HepG2 (cell line): ENCODE measurements around the gene AGO4. TPM values are rescaled to one million over a fixed set of nuclear protein-coding genes. Genes with fewer than 3 reads are reported as not detected.

Experiments
- ATAC-seq: fragments of 200-7000 bp; cut with Tn5 transposase; 3 replicates; pipeline ENCODE4 v1.9.1; 2020; ENCODE audit warnings: mild to moderate bottlenecking, moderate library complexity
- BruUV-seq: library from RNA; stranded (reverse); fragments of 400-500 nt; replicated peaks from 2 replicates; lab custom pipeline; 2021; lab: Mats Ljungman, UMichigan
- CTCF ChIA-PET: fragments of 300-600 bp; formaldehyde crosslinking; extraction: SDS; loops from one replicate; lab custom pipeline; 2021; ENCODE audit warnings: low total read pairs, inconsistent platforms, low intra/inter-chr PET ratio; lab: Yijun Ruan, JAX
- POLR2A ChIA-PET: fragments of 350-600 bp; sonication (Branson Sonifier 250); formaldehyde crosslinking; loops from one replicate; lab custom pipeline; 2020; ENCODE audit warnings: antibody characterized with exemption, inconsistent platforms; lab: Yijun Ruan, JAX
- DNase-seq: peaks from one replicate; pipeline ENCODE4 v3.0.0-alpha.2; 2015; ENCODE audit warnings: low spot score
- FAIRE-seq: peaks from 3 replicates; lab custom pipeline; 2011; peaks lifted over from hg19 to GRCh38; lab: Jason Lieb, UNC
- H2AFZ ChIP-seq: one replicate; pipeline ENCODE4 v1.6.1; 2011; ENCODE audit warnings: low read length, inconsistent platforms
- H3K27ac ChIP-seq: fragments of 300-600 bp; 3 replicates; pipeline ENCODE4 v1.8.0; 2011; ENCODE audit warnings: mixed run types, mild to moderate bottlenecking, mixed read lengths, low read length, inconsistent platforms; ENCODE audit not compliant: insufficient read depth; ENCODE audit errors: extremely low read length
- H3K27me3 ChIP-seq, 2 experiments: fragments of 200-600 bp in 1 of 2; 2 replicates in 1 of 2; 3 replicates in 1 of 2; pipeline versions ENCODE4 v1.6.0 to v1.8.0; 2011; ENCODE audit warnings: low read length in 2 of 2, mild to moderate bottlenecking in 2 of 2, moderate library complexity in 2 of 2, inconsistent platforms in 1 of 2; ENCODE audit not compliant: insufficient read depth in 2 of 2, control insufficient read depth in 1 of 2
- H3K36me3 ChIP-seq, 2 experiments: fragments of 200-600 bp in 1 of 2; replicated peaks in 1 of 2; 2 replicates in 1 of 2; 3 replicates in 1 of 2; pipeline versions ENCODE4 v1.5.1 to v1.8.0; 2011; ENCODE audit warnings: low read length in 2 of 2, inconsistent platforms in 1 of 2; ENCODE audit not compliant: insufficient read depth in 2 of 2, control insufficient read depth in 1 of 2
- H3K4me1 ChIP-seq: 2 replicates; pipeline ENCODE4 v1.5.1; 2012; ENCODE audit warnings: low read length, inconsistent platforms; ENCODE audit not compliant: insufficient read depth
- H3K4me2 ChIP-seq: 2 replicates; pipeline ENCODE4 v1.6.0; 2011; ENCODE audit warnings: low read depth, low read length, inconsistent platforms
- H3K4me3 ChIP-seq, 3 experiments: fragments of 200-600 bp in 1 of 3; sonication (generic), shearing (Covaris generic) in 1 of 3; replicated peaks in 1 of 3; 2 replicates each; pipeline ENCODE4 v1.5.1; 2011 to 2016; ENCODE audit warnings: low read length in 3 of 3, inconsistent platforms in 2 of 3, low read depth in 2 of 3, mild to moderate bottlenecking in 2 of 3, control low read depth in 1 of 3, mixed read lengths in 1 of 3; ENCODE audit not compliant: insufficient read depth in 1 of 3
- H3K79me2 ChIP-seq: one replicate; pipeline ENCODE4 v1.6.1; 2011; ENCODE audit warnings: low read length, inconsistent platforms; ENCODE audit not compliant: insufficient read depth
- H3K9ac ChIP-seq: 2 replicates; pipeline ENCODE4 v1.6.0; 2011; ENCODE audit warnings: mild to moderate bottlenecking, low read depth, low read length, inconsistent platforms; ENCODE audit not compliant: insufficient read depth
- H3K9me3 ChIP-seq: 2 replicates; pipeline ENCODE4 v1.5.1; 2012; ENCODE audit warnings: mild to moderate bottlenecking, low read length
- H4K20me1 ChIP-seq: 2 replicates; pipeline ENCODE4 v1.6.0; 2011; ENCODE audit warnings: inconsistent platforms, mild to moderate bottlenecking, low read length, moderate library complexity; ENCODE audit not compliant: insufficient read depth
- DNMT3B ChIP-seq: conservative IDR thresholded peaks from 2 replicates; pipeline ENCODE4 v1.6.1; 2016; ENCODE audit warnings: missing biosample characterization, control low read depth
- ELF1 ChIP-seq: sonication (generic); formaldehyde crosslinking; IDR thresholded peaks from 2 replicates; pipeline ENCODE4 v1.4.0; 2020; ENCODE audit warnings: missing genetic modification reagents
- GATAD1 ChIP-seq: IDR thresholded peaks from 2 replicates; pipeline ENCODE4 v1.6.1; 2016; ENCODE audit warnings: missing genetic modification reagents, missing compliant biosample characterization
- NRL ChIP-seq: sonication (generic); formaldehyde crosslinking; IDR thresholded peaks from 2 replicates; pipeline ENCODE4 v1.5.0; 2020; ENCODE audit warnings: missing genetic modification reagents, mild to moderate bottlenecking, moderate library complexity, borderline replicate concordance
- REST ChIP-seq, 2 experiments: IDR thresholded peaks; 2 replicates each; pipeline ENCODE4 v1.6.1; 2011 to 2012; ENCODE audit warnings: low read length in 2 of 2, borderline replicate concordance in 1 of 2, low read depth in 1 of 2, mild to moderate bottlenecking in 1 of 2, moderate library complexity in 1 of 2
- ZBTB44 ChIP-seq: sonication (generic); formaldehyde crosslinking; IDR thresholded peaks from 2 replicates; pipeline ENCODE4 v1.4.0; 2020; ENCODE audit warnings: missing genetic modification reagents
- ZNF124 ChIP-seq: sonication (generic); formaldehyde crosslinking; IDR thresholded peaks from 2 replicates; pipeline ENCODE4 v1.4.0; 2020; ENCODE audit warnings: missing genetic modification reagents
- ZNF17 ChIP-seq: sonication (generic); formaldehyde crosslinking; IDR thresholded peaks from 2 replicates; pipeline ENCODE4 v1.5.0; 2020; ENCODE audit warnings: mild to moderate bottlenecking, missing genetic modification reagents
- ZNF574 ChIP-seq: sonication (generic); formaldehyde crosslinking; IDR thresholded peaks from 2 replicates; pipeline ENCODE4 v1.4.0; 2020; ENCODE audit warnings: missing genetic modification reagents
- WGBS: methylation state at CpG from one replicate; pipeline ENCODE4 v1.1.6; 2017; ENCODE audit warnings: low lambda C conversion rate; 5-methylcytosine and 5-hydroxymethylcytosine counted together
- in situ Hi-C: cut with HindIII; loops from 2 replicates; pipeline ENCODE4 v1.10.0; 2017; ENCODE audit warnings: low pct_unique_long_range_greater_than_20kb; ENCODE audit not compliant: extremely low pct_ligation_motif_present
- intact Hi-C: fragments of 100-400 bp; cut with micrococcal nuclease; formaldehyde crosslinking; loops from one replicate; pipeline ENCODE4 v1.10.0; 2022; ENCODE audit not compliant: unreplicated experiment
- polyA plus RNA-seq, 8 experiments: library from polyadenylated mRNA; depleted of rRNA in 3 of 8; stranded (reverse) in 7 of 8; unstranded in 1 of 8; fragments of >200 nt; fragmentation: Illumina TruSeq in 4 of 8; extraction: Trizol in 4 of 8; gene quantifications; 2 replicates each; pipeline versions ENCODE4 v1.2.1 to v1.2.3, GENCODE V29; 2011 to 2016; ENCODE audit warnings: low read depth in 4 of 8, missing spikeins in 1 of 8, mixed read lengths in 1 of 8; ENCODE audit not compliant: insufficient read depth in 1 of 8
- total RNA-seq, 5 experiments: library from RNA; depleted of rRNA; stranded (reverse); fragments of >200 nt; fragmentation: Illumina TruSeq; extraction: Trizol; gene quantifications; 2 replicates each; pipeline ENCODE4 v1.2.3, GENCODE V29; 2016; ENCODE audit warnings: low read depth in 1 of 5

Gene AGO4
- total and polyA plus RNA-seq, 2 of the 13 experiments (the other 11 are each of a cell fraction or from before 2014, with no cell fraction given), result 6.0 to 13.8 TPM

- peaks cover 3 to 25% of the 10 kb centered on the region in 2 experiments; a peak in 4 of 5 replicates for H3K36me3 ChIP-seq
- POLR2A ChIA-PET, result no interaction called here
- no peak for FAIRE-seq
- CTCF ChIA-PET, result no interaction called here
- no peak for TF ChIP-seq DNMT3B (CRISPR knock-in tag)
- TF ChIP-seq ZNF574 (CRISPR knock-in tag), result no peak
- no peak for TF ChIP-seq ZNF17 (CRISPR knock-in tag)
- no peak for TF ChIP-seq REST (IDR thresholded peaks at IDR 0.05; ENCODE audit: borderline replicate concordance in 1 of 2, low read depth in 1 of 2, low read length in 2 of 2)
- no peak for TF ChIP-seq GATAD1 (CRISPR knock-in tag)
- no peak for TF ChIP-seq NRL (CRISPR knock-in tag)
- no peak for TF ChIP-seq ELF1 (CRISPR knock-in tag)
- TF ChIP-seq ZNF124 (CRISPR knock-in tag), result no peak
- no peak for TF ChIP-seq ZBTB44 (CRISPR knock-in tag)
- ATAC-seq, result no peak
- 97% methylated on average over 2 of the region's 2 CpGs for WGBS
- 0 out of 2 replicates have a peak, but pooled peaks cover 10% of the 10 kb centered on the region for H4K20me1 ChIP-seq
- no peak overlapping the region for H3K4me3 ChIP-seq
- no peak overlapping the region for H2AFZ ChIP-seq
- H3K4me1 ChIP-seq, result peaks cover 39% of the 10 kb centered on the region
- H3K9me3 ChIP-seq, result no peaks in the 10 kb centered on the region
- intact Hi-C loops, result no loop called here
- BruUV-seq, result no TSS peak
- H3K9ac ChIP-seq, result no peak overlapping the region
- no peaks in the 10 kb centered on the region; a peak in 1 of 5 replicates for H3K27me3 ChIP-seq
- H3K27ac ChIP-seq, result no peak overlapping the region
- peaks cover 11% of the 10 kb centered on the region for H3K79me2 ChIP-seq
- no peak overlapping the region for H3K4me2 ChIP-seq
- DNase-seq, result no peak
- in situ Hi-C loops, result no loop called here
Observed at GRCh38 chr1:35887508-35887907, 79.7 kb downstream of the AGO4 start.
